ENCODE results near the gene MRPS25. TPM values are rescaled to one million over a fixed set of nuclear protein-coding genes. Genes with fewer than 3 reads are reported as not detected.

MRPS25 gene
- polyA plus RNA-seq, 1 donor from 2014 or later: 74.4 TPM

- peaks cover 23% of the 10 kb centered on the region for H3K36me3 ChIP-seq (ENCODE audit: insufficient read depth, low read length)
- no peaks in the 10 kb centered on the region for H3K9me3 ChIP-seq (ENCODE audit: low read length)
- no peaks in the 10 kb centered on the region for H3K9me2 ChIP-seq (ENCODE audit: insufficient read depth, low read length)
- H4K20me1 ChIP-seq (ENCODE audit: insufficient read depth): no peaks in the 10 kb centered on the region
- no peaks in the 10 kb centered on the region for H3K79me2 ChIP-seq (replicated peaks; ENCODE audit: insufficient read depth, low read length)
- H3K27me3 ChIP-seq (ENCODE audit: insufficient read depth, low read depth, low read length): no peaks in the 10 kb centered on the region
- no peak overlapping the region for H3K9ac ChIP-seq (ENCODE audit: low read length)
- H3F3A ChIP-seq (ENCODE audit: insufficient read depth, low read length, poor library complexity, severe bottlenecking): no peaks in the 10 kb centered on the region
- no peak overlapping the region for H3K4me2 ChIP-seq (ENCODE audit: low read length)
- no peak overlapping the region for H3K27ac ChIP-seq (ENCODE audit: low read length)
- no peak overlapping the region for H3K4me3 ChIP-seq (ENCODE audit: low read length)
- no peak overlapping the region for H2AFZ ChIP-seq (ENCODE audit: low read depth, low read length)
- TF ChIP-seq TAF1 (IDR thresholded peaks at IDR 0.05; ENCODE audit: low read depth) (no peak), POLR2AphosphoS5 (IDR thresholded peaks at IDR 0.05) (no peak), EZH2 (IDR thresholded peaks at IDR 0.05; ENCODE audit: borderline replicate concordance, insufficient read depth, low read length, poor library complexity, severe bottlenecking) (no peak), REST (IDR thresholded peaks at IDR 0.05; ENCODE audit: borderline replicate concordance) (no peak), SMC3 (conservative IDR thresholded peaks at IDR 0.05; ENCODE audit: poor library complexity) (no peak)
Observed at GRCh38 chr3:15074500-15074899, 9.4 kb upstream of the MRPS25 start.

GRCh38 chr3:15071699-15072098, 6.6 kb upstream of the MRPS25 start:
- peaks cover 12% of the 10 kb centered on the region for H3K36me3 ChIP-seq (ENCODE audit: insufficient read depth, low read length)
- TF ChIP-seq RAD21 (conservative IDR thresholded peaks at IDR 0.05): no peak
- H3K9ac ChIP-seq (ENCODE audit: low read length): no peak overlapping the region

GRCh38 chr3:15069441-15069840, 4.3 kb upstream of the MRPS25 start:
- TF ChIP-seq EP300 (conservative IDR thresholded peaks at IDR 0.05; ENCODE audit: poor library complexity, severe bottlenecking) (no peak), SMC3 (conservative IDR thresholded peaks at IDR 0.05; ENCODE audit: poor library complexity) (no peak), POLR2AphosphoS5 (IDR thresholded peaks at IDR 0.05) (no peak), EZH2 (IDR thresholded peaks at IDR 0.05; ENCODE audit: borderline replicate concordance, insufficient read depth, low read length, poor library complexity, severe bottlenecking) (no peak), TAF1 (IDR thresholded peaks at IDR 0.05; ENCODE audit: low read depth) (no peak), MXI1 (conservative IDR thresholded peaks at IDR 0.05; ENCODE audit: poor library complexity, severe bottlenecking) (no peak), RAD21 (conservative IDR thresholded peaks at IDR 0.05) (no peak), CTCF (IDR thresholded peaks at IDR 0.05; ENCODE audit: poor library complexity, severe bottlenecking) (no peak), REST (IDR thresholded peaks at IDR 0.05; ENCODE audit: borderline replicate concordance) (no peak)
- H3K4me2 ChIP-seq (ENCODE audit: low read length): no peak overlapping the region
- peaks cover 2% of the 10 kb centered on the region for H3K36me3 ChIP-seq (ENCODE audit: insufficient read depth, low read length)
- no peak overlapping the region for H3K27ac ChIP-seq (ENCODE audit: low read length)
- no peak overlapping the region for H3K4me3 ChIP-seq (ENCODE audit: low read length)
- H4K20me1 ChIP-seq (ENCODE audit: insufficient read depth): no peaks in the 10 kb centered on the region
- no peak overlapping the region for H2AFZ ChIP-seq (ENCODE audit: low read depth, low read length)
- H3K9me3 ChIP-seq (ENCODE audit: low read length): no peaks in the 10 kb centered on the region
- H3K9ac ChIP-seq (ENCODE audit: low read length): no peak overlapping the region
- H3K79me2 ChIP-seq (replicated peaks; ENCODE audit: insufficient read depth, low read length): peaks cover 3% of the 10 kb centered on the region
- no peaks in the 10 kb centered on the region for H3K27me3 ChIP-seq (ENCODE audit: insufficient read depth, low read depth, low read length)
- no peaks in the 10 kb centered on the region for H3F3A ChIP-seq (ENCODE audit: insufficient read depth, low read length, poor library complexity, severe bottlenecking)
- no peaks in the 10 kb centered on the region for H3K9me2 ChIP-seq (ENCODE audit: insufficient read depth, low read length)

More at GRCh38 chr3:15071699-15072098, 6.6 kb upstream of the MRPS25 start:
- Histone ChIP-seq H3K27ac (ENCODE audit: low read length) (no peak overlapping the region), H3F3A (ENCODE audit: insufficient read depth, low read length, poor library complexity, severe bottlenecking) (no peaks in the 10 kb centered on the region), H3K4me2 (ENCODE audit: low read length) (no peak overlapping the region), H3K9me2 (ENCODE audit: insufficient read depth, low read length) (no peaks in the 10 kb centered on the region), H4K20me1 (ENCODE audit: insufficient read depth) (no peaks in the 10 kb centered on the region), H3K27me3 (ENCODE audit: insufficient read depth, low read depth, low read length) (no peaks in the 10 kb centered on the region), H3K9me3 (ENCODE audit: low read length) (no peaks in the 10 kb centered on the region), H3K79me2 (replicated peaks; ENCODE audit: insufficient read depth, low read length) (no peaks in the 10 kb centered on the region), H3K4me3 (ENCODE audit: low read length) (no peak overlapping the region), H2AFZ (ENCODE audit: low read depth, low read length) (no peak overlapping the region)
